H1 (cell line): ENCODE data around the gene KRT1. TPM values are rescaled to one million over a fixed set of nuclear protein-coding genes. Genes with fewer than 3 reads are reported as not detected.

Experiments
- CTCF ChIA-PET: fragments of 300-600 bp; sonication (Branson Sonifier 250); formaldehyde crosslinking; loops from one replicate; lab custom pipeline; 2021; ENCODE audit not compliant: partially characterized antibody; lab: Charles Lee
- POLR2A ChIA-PET: fragments of 300-600 bp; sonication (Branson Sonifier 250); formaldehyde crosslinking; loops from one replicate; lab custom pipeline; 2021; ENCODE audit warnings: inconsistent platforms; ENCODE audit not compliant: partially characterized antibody; lab: Charles Lee
- DNase-seq, 2 experiments: peaks; one replicate each; pipeline versions ENCODE4 v3.0.0 to v3.0.0-alpha.2; 2010 to 2022; ENCODE audit warnings: low spot score in 2 of 2, low read depth in 1 of 2, mixed read lengths in 1 of 2
- FAIRE-seq: peaks from 2 replicates; lab custom pipeline; 2011; peaks lifted over from hg19 to GRCh38; lab: Jason Lieb, UNC
- H2AFZ ChIP-seq: 2 replicates; pipeline ENCODE4 v1.8.1; 2012; ENCODE audit warnings: low read length, inconsistent platforms
- H2AK5ac ChIP-seq: 2 replicates; pipeline ENCODE4 v1.6.1; 2013; ENCODE audit warnings: low read depth, low read length
- H2BK120ac ChIP-seq: replicated peaks from 2 replicates; pipeline ENCODE3; 2013; ENCODE audit warnings: low read depth, low read length, inconsistent platforms
- H2BK12ac ChIP-seq: 2 replicates; pipeline ENCODE4 v1.6.1; 2013; ENCODE audit warnings: low read depth, low read length
- H2BK15ac ChIP-seq: 2 replicates; pipeline ENCODE4 v1.6.1; 2013; ENCODE audit warnings: low read length
- H2BK20ac ChIP-seq: 2 replicates; pipeline ENCODE4 v1.6.1; 2013; ENCODE audit warnings: low read length
- H2BK5ac ChIP-seq: 2 replicates; pipeline ENCODE4 v1.6.1; 2013; ENCODE audit warnings: low read depth, low read length
- H3K14ac ChIP-seq: 2 replicates; pipeline ENCODE4 v1.6.1; 2013; ENCODE audit warnings: inconsistent platforms; ENCODE audit not compliant: insufficient read length
- H3K18ac ChIP-seq: 2 replicates; pipeline ENCODE4 v1.6.1; 2013; ENCODE audit warnings: low read length; ENCODE audit errors: extremely low read depth
- H3K23ac ChIP-seq: 2 replicates; pipeline ENCODE4 v1.6.1; 2013; ENCODE audit warnings: inconsistent platforms; ENCODE audit not compliant: insufficient read length
- H3K23me2 ChIP-seq: 2 replicates; pipeline ENCODE4 v1.6.1; 2013; ENCODE audit warnings: low read depth, low read length
- H3K27ac ChIP-seq: 2 replicates; pipeline ENCODE4 v1.6.1; 2011; ENCODE audit warnings: low read depth, low read length, inconsistent platforms
- H3K27me3 ChIP-seq, 4 experiments: replicated peaks in 1 of 4; 1 replicate in 1 of 4; 2 replicates in 3 of 4; pipeline versions ENCODE4 v1.6.1 to v1.8.1; 2011 to 2013; ENCODE audit warnings: low read length in 3 of 4, mild to moderate bottlenecking in 3 of 4, inconsistent platforms in 2 of 4, mixed read lengths in 2 of 4, moderate library complexity in 1 of 4; ENCODE audit not compliant: control insufficient read depth in 3 of 4, insufficient read depth in 3 of 4; ENCODE audit errors: extremely low read depth in 1 of 4
- H3K36me3 ChIP-seq, 4 experiments: 2 replicates each; pipeline versions ENCODE4 v1.6.1 to v1.8.1; 2011 to 2013; ENCODE audit warnings: mild to moderate bottlenecking in 4 of 4, low read length in 3 of 4, moderate library complexity in 2 of 4, control low read depth in 1 of 4, inconsistent platforms in 1 of 4; ENCODE audit not compliant: insufficient read depth in 4 of 4, control insufficient read depth in 2 of 4
- H3K4ac ChIP-seq: replicated peaks from 2 replicates; pipeline ENCODE3; 2013; ENCODE audit warnings: low read length, low read depth, mixed read lengths, inconsistent platforms; ENCODE audit not compliant: insufficient read length
- H3K4me1 ChIP-seq, 4 experiments: replicated peaks in 1 of 4; 1 replicate in 1 of 4; 2 replicates in 3 of 4; pipeline versions ENCODE4 v1.6.1 to v1.8.1; 2011 to 2013; ENCODE audit warnings: low read length in 3 of 4, inconsistent platforms in 2 of 4, mixed read lengths in 1 of 4; ENCODE audit not compliant: insufficient read depth in 4 of 4, control insufficient read depth in 3 of 4
- H3K4me2 ChIP-seq, 2 experiments: 2 replicates each; pipeline versions ENCODE4 v1.6.1 to v1.8.1; 2011 to 2013; ENCODE audit warnings: low read depth in 2 of 2, low read length in 2 of 2, control low read depth in 1 of 2, inconsistent platforms in 1 of 2, mild to moderate bottlenecking in 1 of 2; ENCODE audit not compliant: insufficient read depth in 1 of 2
- H3K4me3 ChIP-seq, 4 experiments: fragments of 200-600, 300-600 bp in 1 of 4; sonication (generic), shearing (Covaris generic), sonication (Bioruptor Twin) in 1 of 4; 2 replicates each; pipeline versions ENCODE4 v1.5.1 to v1.8.1; 2011 to 2016; ENCODE audit warnings: low read length in 4 of 4, low read depth in 3 of 4, control low read depth in 2 of 4, inconsistent platforms in 2 of 4, mild to moderate bottlenecking in 2 of 4, mixed read lengths in 1 of 4, moderate library complexity in 1 of 4; ENCODE audit not compliant: insufficient read depth in 2 of 4; ENCODE audit errors: extremely low read depth in 1 of 4
- H3K56ac ChIP-seq: replicated peaks from 2 replicates; pipeline ENCODE3; 2013; ENCODE audit warnings: low read depth, mild to moderate bottlenecking, mixed read lengths, low read length, inconsistent platforms; ENCODE audit not compliant: insufficient read length
- H3K79me1 ChIP-seq: 2 replicates; pipeline ENCODE4 v1.6.1; 2013; ENCODE audit warnings: low read depth, low read length, control low read depth
- H3K79me2 ChIP-seq, 2 experiments: 2 replicates each; pipeline versions ENCODE4 v1.6.1 to v1.8.1; 2012 to 2013; ENCODE audit warnings: low read length in 2 of 2, mild to moderate bottlenecking in 2 of 2, inconsistent platforms in 1 of 2; ENCODE audit not compliant: insufficient read depth in 2 of 2, control insufficient read depth in 1 of 2
- H3K9ac ChIP-seq, 4 experiments: replicated peaks in 1 of 4; 1 replicate in 1 of 4; 2 replicates in 3 of 4; pipeline versions ENCODE4 v1.6.1 to v1.8.1; 2011 to 2013; ENCODE audit warnings: low read depth in 3 of 4, low read length in 3 of 4, control low read depth in 2 of 4, mild to moderate bottlenecking in 2 of 4, moderate library complexity in 2 of 4, inconsistent platforms in 1 of 4; ENCODE audit errors: extremely low read depth in 1 of 4
- H3K9me3 ChIP-seq, 2 experiments: 2 replicates each; pipeline versions ENCODE4 v1.6.1 to v1.8.1; 2012 to 2013; ENCODE audit warnings: mild to moderate bottlenecking in 2 of 2, moderate library complexity in 2 of 2, control low read depth in 1 of 2, inconsistent platforms in 1 of 2, low read depth in 1 of 2, low read length in 1 of 2, mixed read lengths in 1 of 2; ENCODE audit not compliant: insufficient read depth in 2 of 2
- H4K20me1 ChIP-seq, 2 experiments: replicated peaks in 1 of 2; 2 replicates each; pipeline versions ENCODE3 to v1.8.1; 2011 to 2013; ENCODE audit warnings: inconsistent platforms in 2 of 2, low read length in 2 of 2, mild to moderate bottlenecking in 1 of 2; ENCODE audit not compliant: insufficient read depth in 2 of 2, control insufficient read depth in 1 of 2
- H4K5ac ChIP-seq: 2 replicates; pipeline ENCODE4 v1.6.1; 2013; ENCODE audit warnings: low read length, low read depth, mixed read lengths, inconsistent platforms; ENCODE audit not compliant: insufficient read length
- H4K8ac ChIP-seq: 2 replicates; pipeline ENCODE4 v1.8.0; 2013; ENCODE audit warnings: mild to moderate bottlenecking, moderate library complexity, low read length, inconsistent platforms; ENCODE audit not compliant: insufficient read depth; ENCODE audit errors: extremely low read depth
- H4K91ac ChIP-seq: replicated peaks from 2 replicates; pipeline ENCODE3; 2013; ENCODE audit warnings: low read length, mixed read lengths, inconsistent platforms; ENCODE audit not compliant: insufficient read length
- CTBP2 ChIP-seq: IDR thresholded peaks from 2 replicates; pipeline ENCODE4 v1.7.0; 2011; ENCODE audit warnings: borderline replicate concordance, mild to moderate bottlenecking, moderate library complexity, mixed read lengths, low read length; ENCODE audit not compliant: insufficient read depth, insufficient read length
- CTCF ChIP-seq, 3 experiments: IDR thresholded peaks; 1 replicate in 2 of 3; 2 replicates in 1 of 3; pipeline versions ENCODE4 v1.5.1 to v1.6.1; 2011; ENCODE audit warnings: low read length in 3 of 3, mild to moderate bottlenecking in 3 of 3, inconsistent platforms in 2 of 3, low read depth in 1 of 3, moderate library complexity in 1 of 3; ENCODE audit not compliant: insufficient read depth in 1 of 3; ENCODE audit errors: control extremely low read depth in 1 of 3
- MAX ChIP-seq: IDR thresholded peaks from 2 replicates; pipeline ENCODE4 v1.6.1; 2012; ENCODE audit warnings: inconsistent platforms
- RAD21 ChIP-seq, 2 experiments: IDR thresholded peaks in 1 of 2; conservative IDR thresholded peaks in 1 of 2; 2 replicates each; pipeline ENCODE4 v1.6.1; 2011; ENCODE audit warnings: low read depth in 2 of 2, low read length in 2 of 2, improper control_type of control experiment in 1 of 2, inconsistent platforms in 1 of 2, mild to moderate bottlenecking in 1 of 2, moderate library complexity in 1 of 2
- SP1 ChIP-seq: IDR thresholded peaks from 2 replicates; pipeline ENCODE4 v1.6.1; 2011; ENCODE audit warnings: low read depth, low read length
- WGBS, 2 experiments: shearing (Covaris generic) in 1 of 2; methylation state at CpG; one replicate each; pipeline versions ENCODE4 v1.1.6 to v1.1.7; 2013 to 2015; ENCODE audit warnings: low lambda C conversion rate in 2 of 2, mixed read lengths in 2 of 2, inconsistent platforms in 1 of 2, low coverage in 1 of 2, missing lambda C conversion rate in 1 of 2; ENCODE audit not compliant: insufficient replicate concordance in 2 of 2, insufficient coverage in 1 of 2, insufficient read length in 1 of 2; ENCODE audit errors: extremely low coverage in 1 of 2, missing lambda C conversion rate in 1 of 2; 5-methylcytosine and 5-hydroxymethylcytosine counted together
- polyA plus RNA-seq, 7 experiments: library from polyadenylated mRNA; depleted of rRNA in 3 of 7; stranded (reverse) in 5 of 7; unstranded in 2 of 7; fragments of >200 nt in 5 of 7; fragments of 200-250 nt in 2 of 7; gene quantifications; 1 replicate in 5 of 7; 2 replicates in 1 of 7; 4 replicates in 1 of 7; pipeline versions ENCODE4 v1.2.1 to v1.2.3, GENCODE V29; 2011 to 2013; ENCODE audit warnings: missing spikeins in 2 of 7, mixed read lengths in 2 of 7
- total RNA-seq: library from RNA; stranded (reverse); fragmentation: NEBNext Ultra II Directional; extraction: Animal tissue kit (Norgen Biotek cat#: 25700); gene quantifications from 2 replicates; pipeline ENCODE4 v1.2.1, GENCODE V29; 2021

KRT1 gene
- total and polyA plus RNA-seq, 2 of the 8 experiments (the other 6 are each of a cell fraction or from before 2014, with no cell fraction given), result not detected

- Histone ChIP-seq H4K5ac (no peak overlapping the region), H3K56ac (no peak overlapping the region), H3K18ac (no peak overlapping the region), H3K79me1 (no peaks in the 10 kb centered on the region), H2AK5ac (no peak overlapping the region), H3K4ac (no peak overlapping the region), H3K23me2 (peaks cover 6% of the 10 kb centered on the region; the same call in 1 of the 2 replicates), H3K4me1 (peaks cover 0 to 9% (median 3%) of the 10 kb centered on the region in 4 experiments; a peak in 2 of 7 replicates), H3K4me3 (no peak overlapping the region), H3K9me3 (no peaks in the 10 kb centered on the region), H4K8ac (no peak overlapping the region), H3K9ac (no peak overlapping the region), H3K36me3 (no peaks in the 10 kb centered on the region)
- WGBS, 2 experiments, result 51% methylated on average over 8 of the region's 8 CpGs; no CpG with 5 or more reads in 1 of the 2 experiments
- POLR2A ChIA-PET, result no interaction called here
- no peak for FAIRE-seq
- TF ChIP-seq SP1 (no peak), CTBP2 (peak; percentile 47), MAX (peak; percentile 69), RAD21 (IDR thresholded peaks at IDR 0.05 in 1 of 2, conservative IDR thresholded peaks at IDR 0.05 in 1 of 2; ENCODE audit: low read depth in 2 of 2, low read length in 2 of 2) (peak; percentile 60 to 73), CTCF (IDR thresholded peaks at IDR 0.05; ENCODE audit: control extremely low read depth in 1 of 3, insufficient read depth in 1 of 3, low read depth in 1 of 3, low read length in 3 of 3) (peak; percentile 68 to 92 (median 71))
- TF ChIP-seq, all 59 proteins: peak for 4
- H2BK12ac ChIP-seq, result no peak overlapping the region
- H2BK120ac ChIP-seq, result no peak overlapping the region
- peaks cover 0 to 30% (median 16%) of the 10 kb centered on the region in 4 experiments; a peak in 6 of 7 replicates for H3K27me3 ChIP-seq
- no peak overlapping the region for H2AFZ ChIP-seq
- no peak overlapping the region for H3K27ac ChIP-seq
- H4K91ac ChIP-seq, result no peak overlapping the region
- H2BK5ac ChIP-seq, result no peak overlapping the region
- H3K79me2 ChIP-seq, result no peaks in the 10 kb centered on the region
- peaks cover 0 to 2% of the 10 kb centered on the region in 2 experiments for H4K20me1 ChIP-seq
- H2BK15ac ChIP-seq, result no peak overlapping the region
- H3K23ac ChIP-seq, result no peak overlapping the region
- CTCF ChIA-PET, result interaction anchor here (0.8 to 3.8 kb wide), 38 partner anchors 9 to 666 kb away, joined by 3 to 39 read pairs (median 4); partner anchors contain the start of genes KRT1 and KRT3
- H3K4me2 ChIP-seq, result no peak overlapping the region
- H2BK20ac ChIP-seq, result no peak overlapping the region
- peak in 1 of 2 experiments; percentile 70 for DNase-seq
- H3K14ac ChIP-seq, result no peak overlapping the region
Observed at GRCh38 chr12:52692254-52692653, 12.0 kb upstream of the KRT1 start.
